Urothelium cell line (cell line): ENCODE measurements around the gene WASHC4.

ENCODE experiments used
- DNase-seq: peaks from one replicate; pipeline ENCODE4 v3.0.0; 2011; ENCODE audit warnings: low spot score, mixed read lengths
- FAIRE-seq: peaks from 2 replicates; lab custom pipeline; 2011; peaks lifted over from hg19 to GRCh38; lab: Jason Lieb, UNC

WASHC4 gene, protein sequence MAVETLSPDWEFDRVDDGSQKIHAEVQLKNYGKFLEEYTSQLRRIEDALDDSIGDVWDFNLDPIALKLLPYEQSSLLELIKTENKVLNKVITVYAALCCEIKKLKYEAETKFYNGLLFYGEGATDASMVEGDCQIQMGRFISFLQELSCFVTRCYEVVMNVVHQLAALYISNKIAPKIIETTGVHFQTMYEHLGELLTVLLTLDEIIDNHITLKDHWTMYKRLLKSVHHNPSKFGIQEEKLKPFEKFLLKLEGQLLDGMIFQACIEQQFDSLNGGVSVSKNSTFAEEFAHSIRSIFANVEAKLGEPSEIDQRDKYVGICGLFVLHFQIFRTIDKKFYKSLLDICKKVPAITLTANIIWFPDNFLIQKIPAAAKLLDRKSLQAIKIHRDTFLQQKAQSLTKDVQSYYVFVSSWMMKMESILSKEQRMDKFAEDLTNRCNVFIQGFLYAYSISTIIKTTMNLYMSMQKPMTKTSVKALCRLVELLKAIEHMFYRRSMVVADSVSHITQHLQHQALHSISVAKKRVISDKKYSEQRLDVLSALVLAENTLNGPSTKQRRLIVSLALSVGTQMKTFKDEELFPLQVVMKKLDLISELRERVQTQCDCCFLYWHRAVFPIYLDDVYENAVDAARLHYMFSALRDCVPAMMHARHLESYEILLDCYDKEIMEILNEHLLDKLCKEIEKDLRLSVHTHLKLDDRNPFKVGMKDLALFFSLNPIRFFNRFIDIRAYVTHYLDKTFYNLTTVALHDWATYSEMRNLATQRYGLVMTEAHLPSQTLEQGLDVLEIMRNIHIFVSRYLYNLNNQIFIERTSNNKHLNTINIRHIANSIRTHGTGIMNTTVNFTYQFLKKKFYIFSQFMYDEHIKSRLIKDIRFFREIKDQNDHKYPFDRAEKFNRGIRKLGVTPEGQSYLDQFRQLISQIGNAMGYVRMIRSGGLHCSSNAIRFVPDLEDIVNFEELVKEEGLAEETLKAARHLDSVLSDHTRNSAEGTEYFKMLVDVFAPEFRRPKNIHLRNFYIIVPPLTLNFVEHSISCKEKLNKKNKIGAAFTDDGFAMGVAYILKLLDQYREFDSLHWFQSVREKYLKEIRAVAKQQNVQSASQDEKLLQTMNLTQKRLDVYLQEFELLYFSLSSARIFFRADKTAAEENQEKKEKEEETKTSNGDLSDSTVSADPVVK

DNA sequence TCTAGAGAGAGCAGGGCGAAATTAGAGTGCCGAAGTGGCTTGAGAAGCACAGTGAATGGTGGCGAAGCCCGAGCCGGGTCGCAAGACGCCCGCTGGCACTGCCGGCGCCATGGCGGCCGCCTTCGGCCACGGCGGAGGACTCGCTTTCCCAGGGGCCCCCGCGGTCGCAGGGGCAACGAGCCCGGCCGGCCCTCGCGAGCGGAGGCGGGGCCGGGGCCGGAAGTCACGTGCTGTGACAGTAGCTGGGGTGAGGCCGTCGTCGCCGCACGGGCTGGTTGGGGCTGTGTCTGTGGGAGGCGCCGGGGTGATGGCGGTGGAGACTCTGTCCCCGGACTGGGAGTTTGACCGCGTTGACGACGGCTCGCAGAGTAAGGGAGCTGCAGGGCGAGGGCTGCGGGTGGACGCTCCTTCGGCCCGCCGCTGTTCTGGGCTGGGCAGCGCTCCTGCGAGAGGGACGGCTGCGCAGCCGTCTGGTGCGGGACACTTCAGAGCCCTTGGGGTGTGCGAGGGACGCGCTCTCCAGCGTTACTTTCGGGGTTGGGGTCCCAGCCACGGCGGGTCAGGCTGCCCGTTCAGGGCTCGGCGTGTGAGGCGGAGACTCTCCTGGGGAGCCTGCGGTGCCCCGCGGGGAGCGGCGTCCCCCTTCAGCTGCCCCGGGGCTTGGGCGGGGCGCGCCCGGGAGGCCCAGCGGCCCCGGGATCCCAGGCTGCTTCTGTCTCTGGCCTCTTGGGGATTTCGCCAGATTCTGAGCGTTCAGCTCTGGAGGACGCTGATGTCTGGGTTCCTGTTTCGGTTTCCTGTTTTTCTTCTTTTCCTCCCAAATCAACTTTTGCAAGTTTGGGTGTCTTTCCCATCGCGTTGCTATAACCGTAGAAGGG is at the start of gene WASHC4:
WASHC4 (plus strand) TSS at position 238 of the 878 bp plus-strand sequence; CDS start at position 308, 70 bp downstream.
- DNase-seq, result peak; percentile 94
- FAIRE-seq, result no peak

DNA sequence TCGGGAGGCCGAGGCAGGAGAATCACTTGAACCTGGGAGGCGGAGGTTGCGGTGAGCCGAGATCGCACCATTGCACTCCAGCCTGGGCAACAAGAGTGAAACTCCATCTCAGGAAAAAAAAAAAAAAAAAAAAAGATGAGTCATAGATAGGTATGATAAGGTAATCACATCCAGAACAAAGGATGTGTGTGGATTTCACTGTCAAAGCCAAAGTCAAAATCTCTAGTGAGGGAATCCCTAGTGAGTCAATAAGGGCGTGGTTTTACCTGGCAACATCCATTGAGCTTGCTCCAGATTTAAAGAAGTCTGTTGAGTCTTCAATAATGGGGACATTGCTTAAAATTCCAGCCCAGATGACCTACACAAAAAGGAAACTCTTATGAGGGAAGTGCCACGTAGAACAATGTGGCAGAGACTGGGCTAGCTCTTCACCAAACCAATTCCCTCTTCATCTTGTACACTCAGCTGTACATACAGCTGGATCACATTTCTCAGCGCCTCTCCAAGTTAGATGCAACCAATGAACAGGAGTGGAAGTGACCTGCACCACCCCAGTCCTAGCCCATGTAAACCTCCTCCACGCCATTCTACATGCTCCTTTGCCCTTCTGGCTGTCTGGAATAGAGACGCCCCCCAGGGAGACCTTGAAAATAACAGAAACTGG is 46.7 kb upstream of the WASHC4 start:
- DNase-seq (peak; percentile 12), FAIRE-seq (no peak)

DNA sequence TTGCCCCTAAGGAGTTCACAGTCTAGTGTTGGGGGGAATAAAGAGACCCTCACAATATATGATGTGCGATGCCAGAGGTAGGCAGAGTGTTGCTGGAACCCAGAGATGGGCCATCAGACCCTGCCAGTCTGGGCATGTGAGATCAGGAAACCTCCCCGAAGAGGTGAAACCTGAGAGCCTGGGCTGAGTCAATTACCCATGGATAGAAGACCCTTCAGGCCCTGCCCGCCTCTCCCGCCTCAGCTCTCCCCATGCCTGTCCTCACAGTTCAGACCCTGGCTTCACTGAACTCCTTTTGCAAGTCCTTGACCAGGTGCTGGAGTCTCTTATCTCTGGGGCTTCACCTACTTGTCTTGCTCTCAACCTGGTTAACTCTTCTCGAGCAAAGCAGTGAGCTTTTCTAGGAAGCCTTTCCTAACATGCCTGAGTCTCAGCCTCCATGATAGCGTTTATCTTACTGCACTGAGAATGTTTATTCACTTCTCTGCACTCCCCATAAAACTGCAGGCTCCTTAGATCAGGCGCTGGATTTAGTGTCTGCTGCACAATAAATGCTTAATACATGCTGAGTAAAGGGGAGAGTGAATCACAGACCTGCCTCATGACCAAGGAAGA is 42.9 kb upstream of the WASHC4 start:
- no peak for DNase-seq

DNA sequence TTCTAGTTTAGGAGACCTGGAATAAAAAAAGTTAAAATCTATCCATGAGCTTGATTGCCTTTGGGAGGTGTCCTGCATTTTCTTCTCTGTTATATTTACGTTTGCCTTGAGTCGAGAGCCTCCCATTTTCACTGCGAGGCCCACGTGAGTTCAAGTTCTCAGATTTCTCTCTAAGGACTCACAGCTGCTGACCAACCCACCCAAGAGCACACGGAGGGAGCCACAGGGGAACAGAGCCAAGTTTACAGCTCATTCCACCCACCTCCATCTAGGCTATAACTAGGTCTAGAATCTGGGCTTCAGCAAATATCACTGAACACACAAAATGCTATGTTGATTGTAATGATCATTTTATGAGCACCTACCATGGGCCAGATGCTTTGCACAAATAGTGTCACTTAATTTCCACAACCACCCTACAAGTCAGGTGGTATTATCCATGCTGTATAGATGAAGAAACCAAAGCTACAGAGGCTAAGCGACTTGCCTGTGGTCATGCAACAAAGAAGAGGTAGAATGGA is 40.0 kb upstream of the WASHC4 start:
- DNase-seq (no peak), FAIRE-seq (no peak)

More for the DNA sequence above, 42.9 kb upstream of the WASHC4 start:
- no peak for FAIRE-seq

DNA sequence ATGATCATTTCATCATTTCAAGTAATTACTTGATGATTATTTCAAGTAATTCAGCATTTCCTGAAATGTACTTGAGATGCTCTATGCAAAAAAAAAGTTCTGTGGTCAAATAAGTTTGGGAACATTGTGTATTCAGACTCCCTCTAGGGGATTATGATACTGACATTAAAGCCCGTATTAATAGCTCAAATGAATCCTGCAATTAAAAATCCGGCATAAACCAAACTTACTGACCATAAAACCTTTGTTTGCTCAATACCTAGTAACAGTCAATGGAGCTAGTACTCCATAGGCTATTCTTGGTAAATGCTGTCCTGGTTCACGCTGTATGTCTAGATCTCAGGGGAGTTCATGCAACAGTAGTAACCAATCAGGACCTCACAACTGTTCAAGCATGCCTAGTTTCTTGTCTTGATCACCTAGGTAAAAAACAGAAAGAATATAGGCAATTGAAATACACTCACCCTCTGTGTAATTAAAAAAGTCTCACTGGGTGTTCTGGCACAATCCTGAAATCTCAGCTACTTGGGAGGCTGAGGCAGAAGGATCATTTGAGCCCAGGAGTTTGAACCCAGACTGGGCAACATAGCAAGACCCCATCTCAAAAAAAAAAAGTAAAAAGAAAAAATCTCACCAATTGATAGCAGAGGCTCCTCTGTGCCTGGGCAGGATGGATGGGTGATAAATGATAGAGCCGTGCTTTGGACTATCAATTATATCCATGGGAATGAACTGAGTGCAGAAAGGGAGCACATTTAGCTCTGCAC is 37.4 kb upstream of the WASHC4 start:
- FAIRE-seq, result no peak

DNA sequence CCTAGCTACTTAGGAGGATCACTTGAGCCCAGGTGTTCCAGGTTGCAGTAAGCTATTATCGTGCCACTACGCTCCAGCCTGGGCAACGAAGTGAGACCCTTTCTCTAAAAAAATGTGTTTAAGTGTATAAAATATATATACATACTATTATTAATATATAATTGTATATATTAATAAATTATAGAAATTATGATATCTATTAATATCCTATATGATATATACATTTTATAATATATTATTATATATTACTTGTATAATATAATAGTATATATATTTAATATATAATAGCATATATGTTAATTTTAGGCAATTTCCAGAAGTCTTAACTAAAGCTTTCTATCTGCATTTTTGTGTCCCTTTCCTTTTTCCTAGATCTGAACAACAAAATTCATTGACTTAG is 35.5 kb upstream of the WASHC4 start:
- DNase-seq (no peak), FAIRE-seq (no peak)

More for the DNA sequence above, 37.4 kb upstream of the WASHC4 start:
- no peak for DNase-seq

DNA sequence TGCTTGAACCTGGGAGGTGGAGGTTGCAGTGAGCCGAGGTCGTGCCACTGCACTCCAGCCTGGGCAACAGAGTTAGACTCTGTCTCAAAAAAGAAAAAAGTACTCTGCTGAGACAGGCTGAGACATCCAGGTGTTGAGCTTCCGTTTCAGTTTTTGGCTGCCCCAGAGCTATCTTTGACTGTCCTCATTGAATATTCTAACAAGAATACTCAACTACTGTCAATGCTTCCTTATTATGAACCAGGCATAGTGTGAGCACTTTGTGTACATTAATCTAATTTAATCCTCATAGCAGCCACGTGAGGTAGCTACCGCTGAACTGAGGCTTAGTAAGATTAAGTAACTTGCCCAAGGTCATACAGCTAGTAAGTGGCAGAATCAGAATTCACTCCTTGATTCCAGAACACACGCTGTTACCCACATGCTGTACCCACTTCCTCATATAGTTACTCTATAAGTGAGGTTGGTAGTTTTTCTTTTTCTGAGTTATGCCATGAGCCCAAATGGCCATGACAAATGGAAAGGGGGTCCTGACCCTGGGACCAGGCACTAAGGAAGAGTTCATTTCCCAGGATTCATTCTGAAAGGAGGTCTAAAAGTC is 34.5 kb upstream of the WASHC4 start:
- FAIRE-seq (no peak), DNase-seq (no peak)

DNA sequence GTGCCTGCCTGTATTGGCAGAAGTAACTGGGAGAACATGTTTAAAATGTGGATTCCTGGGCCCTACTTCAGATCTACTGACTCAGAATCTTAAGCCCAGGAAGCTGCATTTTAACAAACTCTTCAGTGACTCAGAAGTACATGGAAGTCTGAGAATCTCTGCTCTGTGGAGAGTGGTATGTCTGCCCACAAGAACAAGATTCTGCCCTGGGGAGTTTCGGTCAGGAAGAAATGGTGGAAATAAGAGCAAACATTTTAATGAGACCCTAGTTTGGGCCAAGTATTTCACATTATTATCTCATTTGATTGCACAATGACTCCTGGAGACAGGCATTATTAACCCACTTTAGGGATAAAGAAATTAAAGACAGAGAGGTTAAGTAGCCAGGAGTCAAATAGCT is 31.4 kb upstream of the WASHC4 start:
- no peak for FAIRE-seq
- no peak for DNase-seq

DNA sequence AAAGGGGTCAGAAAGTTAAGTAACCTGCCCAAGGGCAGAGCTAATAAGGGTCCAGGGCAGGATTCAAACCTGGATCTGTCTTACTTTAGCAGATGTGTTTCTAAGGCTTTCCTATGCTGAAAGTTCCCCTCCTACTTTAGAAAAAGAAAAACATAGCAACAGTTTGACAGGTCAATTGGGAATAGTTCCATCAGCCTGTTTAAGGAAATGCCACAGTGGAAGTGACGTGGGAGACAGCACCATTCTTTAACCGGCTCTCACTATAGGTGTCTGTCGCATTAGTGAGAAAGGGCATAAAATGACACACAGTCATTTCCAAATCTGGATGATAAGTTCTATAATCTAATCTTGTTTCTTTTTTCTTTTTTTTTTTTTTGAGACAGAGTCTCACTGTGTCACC is 30.6 kb upstream of the WASHC4 start:
- DNase-seq, result no peak
- FAIRE-seq, result no peak

DNA sequence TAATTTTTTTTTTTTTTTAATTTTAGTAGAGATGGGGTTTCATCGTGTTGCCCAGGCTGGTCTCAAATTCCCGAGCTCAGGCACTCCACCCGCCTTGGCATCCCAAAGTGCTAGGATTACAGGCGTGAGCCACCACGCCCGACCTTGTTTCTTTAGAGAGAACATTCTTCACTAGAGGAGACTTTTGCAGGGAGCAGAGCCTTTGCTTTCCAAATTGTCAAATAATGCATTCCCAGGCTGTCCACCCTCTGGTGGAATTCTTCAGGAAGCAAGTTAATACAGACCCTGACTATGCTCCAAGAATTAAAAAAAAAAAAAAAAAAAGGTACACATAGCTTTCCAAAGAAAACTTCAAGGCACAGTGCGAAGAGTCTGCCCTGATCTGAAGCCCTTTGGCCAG is 30.1 kb upstream of the WASHC4 start:
- FAIRE-seq (no peak), DNase-seq (no peak)

DNA sequence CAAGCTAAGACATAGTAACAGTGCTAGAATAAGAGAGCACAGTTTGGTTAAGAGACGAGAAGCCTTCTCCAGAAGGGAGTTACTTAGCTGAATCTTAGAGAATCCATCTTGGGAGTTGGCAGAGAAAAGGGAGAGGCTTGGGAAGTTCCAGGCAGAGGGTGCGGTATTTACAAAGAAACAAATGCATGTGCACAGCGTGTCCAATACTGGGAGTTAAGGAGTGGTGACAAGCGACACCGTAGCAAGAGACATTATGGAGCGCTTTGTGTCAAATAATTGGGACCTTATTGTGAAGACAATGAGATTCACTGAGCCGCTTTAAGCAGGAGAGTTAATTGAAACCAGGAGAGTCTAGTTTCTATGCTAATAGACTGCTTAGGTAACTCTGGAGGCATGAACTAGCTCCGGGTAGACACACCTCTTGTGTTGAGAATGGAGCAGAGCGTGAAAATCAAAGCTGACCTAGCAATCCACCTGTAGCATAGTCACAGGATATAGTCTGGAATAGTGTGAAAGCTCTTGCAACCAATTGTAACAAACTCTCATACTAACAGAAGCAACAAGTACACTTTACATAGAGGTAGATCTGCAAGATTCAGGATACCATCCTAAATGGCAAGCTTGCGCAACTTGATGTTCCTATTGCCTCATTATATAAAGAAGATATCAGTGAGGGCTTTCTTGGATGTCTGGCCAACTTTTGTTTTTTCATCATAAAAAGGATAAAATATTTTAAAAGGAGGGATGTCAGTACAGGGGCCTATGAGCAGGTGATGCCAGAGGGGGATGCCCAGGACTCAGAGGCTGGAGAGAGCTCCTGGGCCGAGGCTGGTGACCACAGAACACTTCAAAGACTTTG is 28.6 kb upstream of the WASHC4 start:
- DNase-seq (no peak), FAIRE-seq (no peak)

DNA sequence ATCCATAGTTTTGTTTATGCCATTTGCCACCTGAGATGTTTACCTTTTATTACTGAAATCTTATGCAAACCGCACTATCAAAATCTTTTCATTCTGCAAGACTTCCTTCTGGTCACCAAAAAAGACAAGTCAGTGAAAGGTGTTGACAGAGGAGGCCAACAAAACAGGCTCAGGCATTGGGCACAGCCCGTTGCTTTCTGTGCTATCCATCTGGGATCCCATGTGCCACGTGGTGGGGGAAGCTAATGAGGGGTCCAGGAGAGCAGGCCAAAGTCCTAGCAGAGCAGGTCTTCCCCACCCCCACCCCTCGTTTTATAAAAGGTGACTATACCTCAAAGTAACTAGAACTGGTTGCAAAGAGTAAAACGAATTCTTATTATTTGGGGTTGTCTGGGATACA is 24.5 kb upstream of the WASHC4 start:
- FAIRE-seq (no peak), DNase-seq (no peak)

DNA sequence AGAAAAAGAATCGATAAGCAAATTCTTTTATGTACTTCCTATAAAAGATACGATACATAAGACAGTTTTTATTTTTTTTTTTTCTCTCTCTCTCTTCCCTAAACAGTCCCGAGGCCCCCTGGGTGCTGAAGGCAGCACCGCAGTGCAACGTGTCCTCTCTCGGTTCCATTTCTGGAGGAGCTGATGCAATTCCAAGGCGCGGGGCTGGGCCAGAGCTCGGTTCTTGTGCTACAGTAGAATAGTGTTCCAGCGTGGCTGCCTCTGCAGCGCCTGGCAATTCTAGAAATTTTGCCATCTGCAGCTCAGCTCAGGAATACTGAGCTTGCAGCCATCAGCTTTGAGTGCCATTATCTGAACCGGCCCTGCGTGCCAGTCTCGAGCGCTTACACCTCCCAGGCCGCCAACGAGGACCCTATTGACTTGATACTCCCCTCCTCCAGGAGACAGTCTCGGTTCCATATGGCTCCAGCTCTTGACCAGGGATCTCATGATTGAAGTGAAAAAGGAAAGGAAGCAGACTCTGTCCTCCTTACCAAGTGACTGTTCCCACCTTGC is 23.9 kb upstream of the WASHC4 start:
- DNase-seq, result peak; percentile 47
- no peak for FAIRE-seq

DNA sequence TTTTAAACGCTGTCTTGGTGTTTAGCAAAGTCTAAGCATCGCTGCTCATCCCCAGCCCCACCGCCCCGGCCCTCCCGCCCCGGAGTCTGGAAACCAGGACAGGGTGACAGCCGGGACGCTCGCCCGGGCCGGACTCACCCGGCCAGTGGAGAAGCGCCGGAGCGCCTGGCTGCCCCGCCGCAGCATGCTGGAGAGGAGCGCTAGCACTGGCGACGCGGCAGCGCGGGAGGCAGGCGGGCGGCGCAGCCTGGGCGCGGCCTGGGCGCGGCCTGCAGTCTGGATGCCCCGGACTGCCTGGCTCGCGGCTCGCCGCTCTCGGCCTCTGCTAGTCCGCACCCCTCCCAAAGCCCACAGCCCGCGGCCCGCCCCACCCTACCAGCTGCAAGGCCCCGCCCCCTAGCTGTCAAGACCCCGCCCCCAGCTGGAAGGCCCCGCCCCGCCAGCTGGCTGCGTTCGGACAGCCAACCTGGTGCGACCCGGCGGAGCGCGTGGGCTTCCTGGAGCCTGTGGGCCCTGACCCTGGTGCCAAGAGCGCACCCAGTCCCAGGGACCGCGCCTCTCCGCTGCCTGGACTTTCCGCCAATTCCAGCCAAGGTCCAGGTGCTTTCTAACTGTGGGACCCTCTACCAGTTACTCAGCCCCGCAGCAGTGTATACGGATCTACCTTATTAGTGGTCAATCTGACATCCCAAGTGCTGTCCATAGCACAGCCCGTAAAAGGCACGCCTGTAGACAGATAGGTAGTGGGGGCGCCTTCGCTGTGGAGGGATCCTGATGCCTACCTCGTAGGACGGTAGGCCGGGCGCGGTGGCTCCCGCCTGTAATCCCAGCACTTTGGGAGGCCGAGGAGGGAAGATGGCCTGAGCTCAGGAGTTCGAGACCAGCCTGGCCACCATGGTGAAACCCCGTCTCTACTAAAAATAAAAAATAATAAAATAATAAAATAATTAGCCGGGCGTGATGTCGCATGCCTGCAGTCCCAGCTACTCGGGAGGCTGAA is 23.0 kb upstream of the WASHC4 start, which contains the start of gene ALDH1L2:
ALDH1L2 (minus strand) TSS at position 208 of the 1,000 bp plus-strand sequence; CDS start at position 186, 22 bp downstream.
- DNase-seq, result peak; percentile 79
- FAIRE-seq, result no peak

DNA sequence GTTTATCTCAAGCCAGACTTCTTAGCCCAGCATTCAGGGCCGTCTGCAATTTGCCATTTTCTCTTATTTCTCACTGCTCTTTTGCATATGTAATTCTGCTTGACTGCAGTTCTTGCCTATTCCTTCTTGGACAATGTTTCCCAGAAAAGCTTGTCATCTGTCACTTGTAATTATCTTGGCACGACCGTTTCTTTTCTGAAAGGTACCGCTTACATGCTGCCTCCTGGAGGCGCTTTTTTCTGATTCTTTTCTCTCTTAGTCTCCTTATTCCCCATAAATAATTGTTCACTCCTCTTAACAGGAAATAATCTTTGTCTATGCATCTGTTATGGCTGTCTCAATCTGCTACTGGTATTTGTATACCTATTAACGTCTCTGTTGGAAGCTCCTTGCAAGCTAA is 22.0 kb upstream of the WASHC4 start:
- FAIRE-seq (no peak), DNase-seq (no peak)
